ENCODE results near the gene ENPP7.

GRCh38 chr17:79683365-79683764 is 47.4 kb upstream of the ENPP7 start:
- TF ChIP-seq REST (IDR thresholded peaks at IDR 0.05; ENCODE audit: insufficient read depth in 1 of 2, low read depth in 2 of 2, low read length in 2 of 2) = no peak
- TF ChIP-seq POLR2AphosphoS5 (IDR thresholded peaks at IDR 0.05; ENCODE audit: low read depth, low read length) = no peak
- TF ChIP-seq TAF1 (IDR thresholded peaks at IDR 0.05; ENCODE audit: borderline replicate concordance, insufficient read depth, low read length) = no peak
- no peak for TF ChIP-seq FOXP2 (optimal IDR thresholded peaks at IDR 0.05; ENCODE audit: borderline replicate concordance, extremely low read depth, extremely low read length, insufficient read depth)
